Glomerular visceral epithelial cell (primary cell): Measurements from ENCODE around the gene COL11A2.
A peak's percentile ranks its signal among the peaks of the same experiment; 100 is the strongest.
"Not testable (repeated sequence)": the region's sequence is repeated elsewhere in the genome, so short reads cannot be mapped to it uniquely, and the experiment has no call there.

Experiments
- DNase-seq: peaks from one replicate; pipeline ENCODE4 v3.0.0-alpha.2; 2016; ENCODE audit errors: extremely low spot score

COL11A2 gene

GRCh38 chr6:33156561-33156960 lies 35.7 kb downstream of the COL11A2 start:
- no peak for DNase-seq

- DNase-seq = no peak
These were observed 37.9 kb downstream of the COL11A2 start for GRCh38 chr6:33154349-33154748.

- no peak for DNase-seq
These were observed 41.2 kb downstream of the COL11A2 start for GRCh38 chr6:33151050-33151449.

GRCh38 chr6:33150560-33150959 lies 41.7 kb downstream of the COL11A2 start:
- DNase-seq = not testable (repeated sequence)

- DNase-seq = peak; percentile 41
These were observed 44.2 kb downstream of the COL11A2 start for GRCh38 chr6:33147807-33148666.

GRCh38 chr6:33144373-33144772 lies 47.9 kb downstream of the COL11A2 start:
- DNase-seq = peak; percentile 60

- DNase-seq = no peak
These were observed 49.0 kb downstream of the COL11A2 start for GRCh38 chr6:33143113-33143770.

- no peak for DNase-seq
These were observed 49.7 kb downstream of the COL11A2 start for GRCh38 chr6:33142501-33143070.

- no peak for DNase-seq
These were observed 51.7 kb downstream of the COL11A2 start for GRCh38 chr6:33140556-33140955.

GRCh38 chr6:33139596-33140206 lies 52.6 kb downstream of the COL11A2 start:
- no peak for DNase-seq

GRCh38 chr6:33136310-33136900 lies 55.9 kb downstream of the COL11A2 start:
- DNase-seq = no peak

GRCh38 chr6:33132081-33132524 lies 60.2 kb downstream of the COL11A2 start:
- DNase-seq = no peak

- DNase-seq = no peak
These were observed 63.9 kb downstream of the COL11A2 start for GRCh38 chr6:33128318-33128717.

- peak; percentile 12 for DNase-seq
These were observed 66.1 kb downstream of the COL11A2 start for GRCh38 chr6:33126101-33126714.

- DNase-seq = no peak
These were observed 67.3 kb downstream of the COL11A2 start for GRCh38 chr6:33124947-33125346.

GRCh38 chr6:33124525-33124901 lies 67.8 kb downstream of the COL11A2 start:
- DNase-seq = no peak

GRCh38 chr6:33123732-33124524 lies 68.3 kb downstream of the COL11A2 start:
- peak; percentile 25 for DNase-seq

- DNase-seq = no peak
These were observed 69.1 kb downstream of the COL11A2 start for GRCh38 chr6:33123181-33123580.

- DNase-seq = no peak
These were observed 72.3 kb downstream of the COL11A2 start for GRCh38 chr6:33120001-33120400.

GRCh38 chr6:33118525-33119123 lies 73.6 kb downstream of the COL11A2 start:
- DNase-seq = peak; percentile 62
